Peyer's patch (tissue), 4 donors: ENCODE data around the gene SMARCA2.

Source experiments
- POLR2A ChIP-seq, 2 donors: fragments of 450-650 bp; IDR thresholded peaks; one replicate each; pipeline ENCODE4 v1.5.1; 2017; ENCODE audit warnings: antibody characterized with exemption in 2 of 2, mild to moderate bottlenecking in 2 of 2, moderate library complexity in 2 of 2
- TF ChIP-seq, protein P1 (sequence below), 6 experiments: fragments of 450-650 bp in 4 of 6; fragments of 200-600 bp in 2 of 6; sonication (generic) in 1 of 6; IDR thresholded peaks; one replicate each; pipeline ENCODE4 v1.5.1; 2017 to 2019; ENCODE audit warnings: antibody characterized with exemption in 6 of 6, mild to moderate bottlenecking in 3 of 6, moderate library complexity in 1 of 6

DNA sequence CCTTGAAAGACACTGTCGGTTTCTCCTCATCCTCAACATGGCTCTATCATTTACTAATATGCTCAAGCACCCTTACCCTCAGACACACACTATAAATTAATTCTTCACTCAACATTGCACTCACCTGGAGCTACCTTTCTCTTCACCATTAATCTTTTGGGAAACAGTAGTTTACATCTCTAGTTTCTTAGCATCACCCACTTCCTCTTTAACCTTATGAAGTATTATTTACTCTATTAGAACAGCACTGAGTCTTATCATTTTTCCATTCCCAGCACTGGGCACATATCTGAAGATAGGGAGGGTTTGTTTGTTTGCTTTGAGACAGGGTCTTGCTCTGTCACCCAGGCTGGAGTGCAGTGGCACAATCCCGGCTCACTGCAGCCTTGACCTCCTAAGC is 213.5 kb downstream of the SMARCA2 start:
- TF ChIP-seq, protein P1, sequence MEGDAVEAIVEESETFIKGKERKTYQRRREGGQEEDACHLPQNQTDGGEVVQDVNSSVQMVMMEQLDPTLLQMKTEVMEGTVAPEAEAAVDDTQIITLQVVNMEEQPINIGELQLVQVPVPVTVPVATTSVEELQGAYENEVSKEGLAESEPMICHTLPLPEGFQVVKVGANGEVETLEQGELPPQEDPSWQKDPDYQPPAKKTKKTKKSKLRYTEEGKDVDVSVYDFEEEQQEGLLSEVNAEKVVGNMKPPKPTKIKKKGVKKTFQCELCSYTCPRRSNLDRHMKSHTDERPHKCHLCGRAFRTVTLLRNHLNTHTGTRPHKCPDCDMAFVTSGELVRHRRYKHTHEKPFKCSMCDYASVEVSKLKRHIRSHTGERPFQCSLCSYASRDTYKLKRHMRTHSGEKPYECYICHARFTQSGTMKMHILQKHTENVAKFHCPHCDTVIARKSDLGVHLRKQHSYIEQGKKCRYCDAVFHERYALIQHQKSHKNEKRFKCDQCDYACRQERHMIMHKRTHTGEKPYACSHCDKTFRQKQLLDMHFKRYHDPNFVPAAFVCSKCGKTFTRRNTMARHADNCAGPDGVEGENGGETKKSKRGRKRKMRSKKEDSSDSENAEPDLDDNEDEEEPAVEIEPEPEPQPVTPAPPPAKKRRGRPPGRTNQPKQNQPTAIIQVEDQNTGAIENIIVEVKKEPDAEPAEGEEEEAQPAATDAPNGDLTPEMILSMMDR (IDR thresholded peaks at IDR 0.05): no peak
- TF ChIP-seq POLR2A (IDR thresholded peaks at IDR 0.05): no peak
